GM21360 (cell line): ENCODE measurements around the gene STARD4.
A peak's percentile ranks its signal among the peaks of the same experiment; 100 is the strongest.

Experiments
- ATAC-seq: cut with Tn5 transposase; IDR thresholded peaks from one replicate; pipeline ENCODE4 v1.9.1; 2021; ENCODE audit warnings: mild to moderate bottlenecking, moderate library complexity; ENCODE audit not compliant: unreplicated experiment

STARD4 gene

GRCh38 chr5:111478266-111478665, 34.1 kb downstream of the STARD4 start:
- no peak for ATAC-seq

GRCh38 chr5:111472579-111472978, 39.8 kb downstream of the STARD4 start:
- peak; percentile 66 for ATAC-seq

DNA sequence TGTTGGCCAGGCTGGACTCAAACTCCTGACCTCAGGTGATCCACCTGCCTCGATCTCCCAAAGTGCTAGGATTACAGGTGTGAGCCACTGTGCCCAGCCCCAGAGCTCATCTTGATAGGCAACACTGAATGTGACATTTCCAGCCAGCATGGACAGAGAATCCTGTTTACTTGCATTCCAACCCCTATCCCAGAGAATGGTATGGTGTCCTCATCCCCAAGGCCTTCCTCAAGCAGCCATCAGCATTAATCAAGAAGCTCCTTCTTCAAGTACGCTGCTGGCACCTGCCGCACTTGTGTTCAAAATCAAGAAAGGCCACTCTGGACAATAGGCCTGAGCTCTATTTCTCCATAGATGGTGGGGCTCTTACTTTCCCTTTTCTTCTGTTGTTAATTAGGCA, 40.2 kb downstream of the STARD4 start:
- no peak for ATAC-seq

GRCh38 chr5:111469903-111470302, 42.4 kb downstream of the STARD4 start:
- ATAC-seq = no peak

DNA sequence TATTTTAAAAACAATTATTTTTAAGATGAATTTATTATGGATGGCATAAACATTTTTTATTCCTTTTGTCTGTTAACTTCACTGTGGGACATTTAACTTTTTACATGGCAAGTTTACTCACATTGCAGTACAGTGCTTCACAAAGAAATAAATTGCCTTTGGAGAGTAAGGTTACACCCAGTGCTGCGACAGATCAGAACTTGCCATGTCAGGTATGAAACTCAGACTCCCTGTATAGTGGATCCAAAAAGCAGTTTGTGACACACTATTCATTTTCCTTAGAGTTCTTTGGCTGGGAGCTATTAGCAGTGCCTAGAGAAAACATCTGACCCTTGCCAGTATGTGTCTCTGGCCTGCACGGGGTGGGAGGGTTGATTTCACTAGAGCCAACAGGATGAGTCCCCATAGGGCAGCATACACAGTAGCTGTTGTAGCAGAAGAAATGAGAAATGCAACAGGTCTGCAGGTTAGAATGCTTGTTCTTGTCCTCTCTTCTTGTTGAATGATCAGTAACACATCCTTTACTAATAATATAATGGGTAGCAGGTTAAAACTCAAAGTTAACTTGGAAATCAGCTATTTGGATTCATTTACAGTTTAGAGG, 42.9 kb downstream of the STARD4 start:
- ATAC-seq = no peak

- no peak for ATAC-seq
These were observed 49.0 kb downstream of the STARD4 start for GRCh38 chr5:111463311-111463710.

GRCh38 chr5:111461934-111462333, 50.4 kb downstream of the STARD4 start:
- no peak for ATAC-seq

DNA sequence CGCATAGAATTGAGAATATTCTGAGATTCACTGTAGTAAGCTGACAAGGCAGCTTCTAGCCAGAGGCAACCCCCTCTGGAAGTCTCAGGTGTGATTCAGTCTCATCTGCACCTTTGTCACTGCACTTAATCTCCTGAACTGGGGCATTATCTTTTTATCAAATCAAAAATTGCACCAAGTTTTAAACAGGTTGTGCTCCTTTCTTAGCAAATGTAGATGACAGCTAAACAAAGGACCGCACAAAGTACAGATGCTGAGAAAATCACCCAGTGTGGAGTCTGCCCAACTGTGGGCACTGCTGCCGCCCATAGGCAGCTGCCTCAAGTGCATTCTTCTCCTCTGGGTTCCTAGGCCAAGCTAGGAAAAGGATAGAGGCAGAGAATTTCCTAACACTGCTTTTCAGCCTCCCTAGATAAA, 51.1 kb downstream of the STARD4 start:
- ATAC-seq = no peak

GRCh38 chr5:111454776-111455175, 57.6 kb downstream of the STARD4 start:
- ATAC-seq = no peak

GRCh38 chr5:111454198-111454622, 58.1 kb downstream of the STARD4 start:
- ATAC-seq = no peak

DNA sequence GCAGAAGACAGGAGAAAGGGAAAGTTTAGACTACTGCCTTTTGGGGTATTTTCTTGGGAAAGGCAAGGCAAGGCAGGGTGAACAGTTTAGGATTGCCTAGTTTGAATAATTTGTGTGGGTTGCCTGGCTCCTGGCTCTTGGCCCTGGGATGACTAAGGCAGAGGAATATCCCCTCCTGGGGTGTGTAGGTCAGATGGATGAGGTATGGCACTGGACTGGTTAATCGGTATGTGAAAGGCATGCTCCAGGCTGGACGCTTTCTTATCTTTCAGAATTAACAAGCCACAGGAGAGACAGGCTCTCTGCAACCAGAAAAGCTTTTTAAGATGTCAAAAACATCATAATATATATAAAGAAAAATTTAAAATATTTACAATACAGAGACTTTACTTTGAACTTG, 58.6 kb downstream of the STARD4 start:
- ATAC-seq = no peak

GRCh38 chr5:111453295-111453694, 59.0 kb downstream of the STARD4 start:
- ATAC-seq = no peak

DNA sequence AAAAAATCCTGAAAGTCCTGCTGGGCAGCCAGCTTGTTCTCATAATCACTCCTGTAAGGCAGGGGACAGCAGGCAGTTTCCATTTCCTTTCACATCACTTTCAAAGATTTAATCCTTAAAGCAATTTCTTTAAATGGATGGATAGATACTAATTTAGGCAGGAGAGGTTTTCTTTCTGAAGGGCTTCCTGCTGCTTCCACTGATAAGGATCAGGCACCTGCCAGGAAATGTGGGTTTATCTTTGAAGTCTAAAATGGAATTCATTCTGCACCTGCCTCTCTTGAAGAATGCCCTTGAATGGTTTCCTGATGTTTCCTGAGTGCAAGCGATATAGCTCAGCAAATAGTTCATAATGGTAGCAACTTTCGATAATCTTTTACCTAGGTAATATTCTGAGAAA, 64.5 kb downstream of the STARD4 start:
- ATAC-seq = no peak

- no peak for ATAC-seq
These were observed 65.2 kb downstream of the STARD4 start for GRCh38 chr5:111447099-111447498.
